ENCODE measurements around the gene CCT2. TPM values are rescaled to one million over a fixed set of nuclear protein-coding genes. Genes with fewer than 3 reads are reported as not detected.

Gene CCT2
- total RNA-seq, 4 donors from 2014 or later: 45.4 to 164 (median 156) TPM

DNA sequence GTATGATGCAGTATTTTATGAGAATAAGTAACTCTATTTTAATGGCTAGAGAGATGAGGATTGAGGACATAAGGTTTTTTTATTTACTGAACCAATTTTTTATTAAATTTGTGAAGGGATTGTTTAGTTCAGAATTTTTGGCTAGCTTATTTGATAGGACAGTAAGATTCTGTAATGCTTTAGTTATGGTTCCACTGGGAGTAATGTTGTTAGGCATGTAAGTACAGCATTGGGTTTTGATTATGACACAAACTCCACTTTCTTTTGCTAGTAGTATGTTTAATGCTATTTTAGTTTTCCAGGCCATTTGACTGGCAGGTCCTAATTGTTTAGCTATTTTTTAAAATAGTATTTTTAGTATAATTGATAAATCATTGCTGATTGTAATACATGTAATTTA, 59.3 kb downstream of the CCT2 start:
- TF ChIP-seq, protein P1, sequence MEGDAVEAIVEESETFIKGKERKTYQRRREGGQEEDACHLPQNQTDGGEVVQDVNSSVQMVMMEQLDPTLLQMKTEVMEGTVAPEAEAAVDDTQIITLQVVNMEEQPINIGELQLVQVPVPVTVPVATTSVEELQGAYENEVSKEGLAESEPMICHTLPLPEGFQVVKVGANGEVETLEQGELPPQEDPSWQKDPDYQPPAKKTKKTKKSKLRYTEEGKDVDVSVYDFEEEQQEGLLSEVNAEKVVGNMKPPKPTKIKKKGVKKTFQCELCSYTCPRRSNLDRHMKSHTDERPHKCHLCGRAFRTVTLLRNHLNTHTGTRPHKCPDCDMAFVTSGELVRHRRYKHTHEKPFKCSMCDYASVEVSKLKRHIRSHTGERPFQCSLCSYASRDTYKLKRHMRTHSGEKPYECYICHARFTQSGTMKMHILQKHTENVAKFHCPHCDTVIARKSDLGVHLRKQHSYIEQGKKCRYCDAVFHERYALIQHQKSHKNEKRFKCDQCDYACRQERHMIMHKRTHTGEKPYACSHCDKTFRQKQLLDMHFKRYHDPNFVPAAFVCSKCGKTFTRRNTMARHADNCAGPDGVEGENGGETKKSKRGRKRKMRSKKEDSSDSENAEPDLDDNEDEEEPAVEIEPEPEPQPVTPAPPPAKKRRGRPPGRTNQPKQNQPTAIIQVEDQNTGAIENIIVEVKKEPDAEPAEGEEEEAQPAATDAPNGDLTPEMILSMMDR (IDR thresholded peaks at IDR 0.05): no peak
- no peak for TF ChIP-seq POLR2A (IDR thresholded peaks at IDR 0.05)
- Histone ChIP-seq H3K27me3 (peaks cover 0 to 10% (median 0%) of the 10 kb centered on the region in 4 donors), H3K4me3 (no peak overlapping the region), H3K27ac (no peak overlapping the region), H3K9me3 (no peaks in the 10 kb centered on the region), H3K36me3 (no peaks in the 10 kb centered on the region), H3K4me1 (no peaks in the 10 kb centered on the region)
- no peak for DNase-seq
- intact Hi-C loops (cut with DNase I): no loop called here

DNA sequence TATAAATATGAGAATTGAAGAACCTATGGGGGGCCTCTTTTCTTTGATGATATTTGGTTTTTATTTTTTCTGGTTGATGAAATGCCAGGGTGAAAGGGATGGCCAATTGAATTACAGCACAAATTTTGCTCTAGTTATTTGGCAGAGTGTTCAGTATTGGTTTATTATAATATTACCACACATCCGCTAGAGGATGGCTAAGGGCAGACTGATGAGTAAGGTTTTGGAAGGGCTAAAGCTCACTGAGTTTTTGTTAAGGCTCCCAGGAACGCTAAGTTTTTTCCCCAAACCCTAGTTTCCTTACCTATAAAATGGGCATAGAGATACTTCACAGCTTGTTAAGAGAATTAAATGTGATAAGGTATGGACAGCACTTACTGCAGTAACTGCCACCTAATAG, 59.8 kb downstream of the CCT2 start:
- intact Hi-C loops (cut with DNase I): no loop called here
- TF ChIP-seq POLR2A (IDR thresholded peaks at IDR 0.05): no peak
- TF ChIP-seq, protein P1 (IDR thresholded peaks at IDR 0.05): no peak
- Histone ChIP-seq H3K9me3 (no peaks in the 10 kb centered on the region), H3K4me1 (no peaks in the 10 kb centered on the region), H3K27ac (no peak overlapping the region), H3K4me3 (no peak overlapping the region), H3K27me3 (peaks cover 0 to 10% (median 0%) of the 10 kb centered on the region in 4 donors), H3K36me3 (no peaks in the 10 kb centered on the region)
- WGBS, 2 donors: 73 to 79% methylated on average over 2 of the region's 2 CpGs
- DNase-seq: no peak

GRCh38 chr12:69647178-69647577, 61.9 kb downstream of the CCT2 start:
- H3K9me3 ChIP-seq: no peaks in the 10 kb centered on the region
- 48 to 58% methylated on average over 3 to 4 of the region's 4 CpGs for WGBS, 2 donors
- H3K36me3 ChIP-seq: no peaks in the 10 kb centered on the region
- no peak overlapping the region for H3K27ac ChIP-seq
- intact Hi-C loops (cut with DNase I): no loop called here
- no peak overlapping the region for H3K4me3 ChIP-seq
- peaks cover 0 to 10% (median 0%) of the 10 kb centered on the region in 4 donors for H3K27me3 ChIP-seq
- no peak for DNase-seq
- TF ChIP-seq POLR2A (IDR thresholded peaks at IDR 0.05): no peak
- TF ChIP-seq, protein P1 (IDR thresholded peaks at IDR 0.05): no peak
- no peaks in the 10 kb centered on the region for H3K4me1 ChIP-seq

GRCh38 chr12:69648476-69648875, 63.2 kb downstream of the CCT2 start:
- WGBS, 2 donors: 60 to 63% methylated on average over 3 of the region's 3 CpGs
- Histone ChIP-seq H3K27me3 (peaks cover 0 to 10% (median 0%) of the 10 kb centered on the region in 4 donors), H3K4me3 (no peak overlapping the region), H3K27ac (no peak overlapping the region), H3K9me3 (no peaks in the 10 kb centered on the region), H3K4me1 (no peaks in the 10 kb centered on the region), H3K36me3 (no peaks in the 10 kb centered on the region)
- TF ChIP-seq, protein P1 (IDR thresholded peaks at IDR 0.05): no peak
- TF ChIP-seq POLR2A (IDR thresholded peaks at IDR 0.05): no peak
- no peak for DNase-seq
- intact Hi-C loops (cut with DNase I): no loop called here

GRCh38 chr12:69649529-69649928, 64.3 kb downstream of the CCT2 start:
- Histone ChIP-seq H3K4me1 (no peaks in the 10 kb centered on the region), H3K36me3 (no peaks in the 10 kb centered on the region), H3K27me3 (peaks cover 0 to 10% (median 0%) of the 10 kb centered on the region in 4 donors), H3K27ac (no peak overlapping the region), H3K4me3 (no peak overlapping the region), H3K9me3 (no peaks in the 10 kb centered on the region)
- no peak for DNase-seq
- TF ChIP-seq POLR2A (IDR thresholded peaks at IDR 0.05): no peak
- TF ChIP-seq, protein P1 (IDR thresholded peaks at IDR 0.05): no peak
- intact Hi-C loops (cut with DNase I): no loop called here
- WGBS, 2 donors: 45 to 54% methylated on average over 4 of the region's 4 CpGs

Small RNA genes within 50 kb of the gene (small RNA-seq; reads per million reads assigned to genes)
- 1.7 to 7.4 (median 4.6) reads per million in 4 donors for gene MIR3913-1

Other genes with a start within 250 kb of the CCT2 start
- gene LYZ, start 237.1 kb upstream of the CCT2 start, total RNA-seq: 100 to 1,000 TPM in 1 of 4 donors, 10 to 100 TPM in 1, 1 to 10 TPM in 2; 2.7 to 121 (median 23.2) TPM
- 10 to 100 TPM; 15.0 to 36.9 (median 26.2) TPM for gene YEATS4, start 225.7 kb upstream of the CCT2 start, total RNA-seq
- 10 to 100 TPM; 22.6 to 42.0 (median 29.2) TPM for gene FRS2, start 115.1 kb upstream of the CCT2 start, total RNA-seq
- gene LRRC10, start 25.4 kb downstream of the CCT2 start, total RNA-seq: not detected
- not detected for gene BEST3, start 113.8 kb downstream of the CCT2 start, total RNA-seq
- 10 to 100 TPM in 3 of 4 donors, 1 to 10 TPM in 1; 6.7 to 17.2 (median 15.1) TPM for gene RAB3IP, start 153.4 kb downstream of the CCT2 start, total RNA-seq
- gene MYRFL, start 239.8 kb downstream of the CCT2 start, total RNA-seq: not detected

All from esophagus squamous epithelium (tissue), 5 donors.